ENCODE data around the gene GNB2.

Gene GNB2

GRCh38 chr7:100679129-100679926 is 5.8 kb downstream of the GNB2 start:
- no peak overlapping the region for H3K4me3 ChIP-seq (ENCODE audit: low read length)
- no peak for DNase-seq (ENCODE audit: low read depth, low spot score)

GRCh38 chr7:100679927-100680575 is 6.5 kb downstream of the GNB2 start:
- no peak for DNase-seq (ENCODE audit: low read depth, low spot score)
- no peak overlapping the region for H3K4me3 ChIP-seq (ENCODE audit: low read length)

GRCh38 chr7:100680576-100681271 is 7.2 kb downstream of the GNB2 start:
- no peak for DNase-seq (ENCODE audit: low read depth, low spot score)
- H3K4me3 ChIP-seq (ENCODE audit: low read length): no peak overlapping the region

GRCh38 chr7:100681491-100682227 is 8.1 kb downstream of the GNB2 start:
- no peak overlapping the region for H3K4me3 ChIP-seq (ENCODE audit: low read length)
- no peak for DNase-seq (ENCODE audit: low read depth, low spot score)

GRCh38 chr7:100682228-100682741 is 8.7 kb downstream of the GNB2 start:
- H3K4me3 ChIP-seq (ENCODE audit: low read length): no peak overlapping the region
- no peak for DNase-seq (ENCODE audit: low read depth, low spot score)

GRCh38 chr7:100682991-100683658 is 9.6 kb downstream of the GNB2 start:
- no peak overlapping the region for H3K4me3 ChIP-seq (ENCODE audit: low read length)

GRCh38 chr7:100683659-100684533 is 10.4 kb downstream of the GNB2 start:
- H3K4me3 ChIP-seq (ENCODE audit: low read length): no peak overlapping the region
- DNase-seq (ENCODE audit: low read depth, low spot score): no peak

More at GRCh38 chr7:100682991-100683658, 9.6 kb downstream of the GNB2 start:
- no peak for DNase-seq (ENCODE audit: low read depth, low spot score)

GRCh38 chr7:100684534-100685042 is 11.0 kb downstream of the GNB2 start:
- no peak overlapping the region for H3K4me3 ChIP-seq (ENCODE audit: low read length)
- DNase-seq (ENCODE audit: low read depth, low spot score): no peak

- DNase-seq (ENCODE audit: low read depth, low spot score): no peak
- H3K4me3 ChIP-seq (ENCODE audit: low read length): no peak overlapping the region
Measured at GRCh38 chr7:100685049-100685605, 11.6 kb downstream of the GNB2 start.

- no peak for DNase-seq (ENCODE audit: low read depth, low spot score)
- H3K4me3 ChIP-seq (ENCODE audit: low read length): no peak overlapping the region
Measured at GRCh38 chr7:100685631-100686145, 12.1 kb downstream of the GNB2 start.

GRCh38 chr7:100686201-100686821 is 12.8 kb downstream of the GNB2 start:
- no peak overlapping the region for H3K4me3 ChIP-seq (ENCODE audit: low read length)
- DNase-seq (ENCODE audit: low read depth, low spot score): no peak

- DNase-seq (ENCODE audit: low read depth, low spot score): no peak
Measured at GRCh38 chr7:100686822-100687211, 13.3 kb downstream of the GNB2 start.

GRCh38 chr7:100687261-100687660 is 13.7 kb downstream of the GNB2 start:
- DNase-seq (ENCODE audit: low read depth, low spot score): no peak
- no peak overlapping the region for H3K4me3 ChIP-seq (ENCODE audit: low read length)

More at GRCh38 chr7:100686822-100687211, 13.3 kb downstream of the GNB2 start:
- H3K4me3 ChIP-seq (ENCODE audit: low read length): no peak overlapping the region

GRCh38 chr7:100687751-100688300 is 14.3 kb downstream of the GNB2 start:
- no peak for DNase-seq (ENCODE audit: low read depth, low spot score)
- H3K4me3 ChIP-seq (ENCODE audit: low read length): no peak overlapping the region

- no peak for DNase-seq (ENCODE audit: low read depth, low spot score)
- no peak overlapping the region for H3K4me3 ChIP-seq (ENCODE audit: low read length)
Measured at GRCh38 chr7:100688326-100688860, 14.9 kb downstream of the GNB2 start.
